DMS 273 treated with DMSO at 0.1 percent for 48 hours (cell line): ENCODE results near the gene CDRT4.

Source experiments
- DNase-seq: peaks from one replicate; lab custom pipeline; 2025; lab: John Stamatoyannopoulos, UW

Gene CDRT4

GRCh38 chr17:15492791-15493692, 25.6 kb upstream of the CDRT4 start:
- no peak for DNase-seq

GRCh38 chr17:15492186-15492585, 24.8 kb upstream of the CDRT4 start:
- DNase-seq, result no peak

- no peak for DNase-seq
Measured at GRCh38 chr17:15490634-15491261, 23.3 kb upstream of the CDRT4 start.

- no peak for DNase-seq
Measured at GRCh38 chr17:15488557-15488956, 21.1 kb upstream of the CDRT4 start.

GRCh38 chr17:15485045-15485444, 17.6 kb upstream of the CDRT4 start:
- DNase-seq, result no peak

GRCh38 chr17:15483431-15483830, 16.0 kb upstream of the CDRT4 start:
- DNase-seq, result no peak

- no peak for DNase-seq
Measured at GRCh38 chr17:15482476-15482875, 15.1 kb upstream of the CDRT4 start.

DNA sequence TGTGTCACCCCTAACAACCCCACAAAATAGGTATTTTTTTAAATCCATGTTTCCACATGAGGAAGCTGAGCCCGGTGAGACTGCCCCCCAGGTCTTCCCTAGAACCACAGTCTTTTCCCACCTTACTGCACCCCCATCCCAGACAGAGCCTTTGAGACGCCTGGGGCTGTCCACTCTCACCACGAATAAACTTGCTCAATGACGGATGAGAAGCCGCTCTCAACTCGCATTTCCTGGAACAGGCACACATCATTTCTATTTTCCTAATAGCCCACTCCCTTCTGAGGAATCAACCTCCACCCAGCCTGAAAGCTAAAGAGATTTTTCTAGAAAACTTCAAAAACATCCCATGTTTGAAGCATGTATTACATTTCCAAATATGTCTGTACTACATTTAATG, 14.1 kb upstream of the CDRT4 start:
- no peak for DNase-seq

DNA sequence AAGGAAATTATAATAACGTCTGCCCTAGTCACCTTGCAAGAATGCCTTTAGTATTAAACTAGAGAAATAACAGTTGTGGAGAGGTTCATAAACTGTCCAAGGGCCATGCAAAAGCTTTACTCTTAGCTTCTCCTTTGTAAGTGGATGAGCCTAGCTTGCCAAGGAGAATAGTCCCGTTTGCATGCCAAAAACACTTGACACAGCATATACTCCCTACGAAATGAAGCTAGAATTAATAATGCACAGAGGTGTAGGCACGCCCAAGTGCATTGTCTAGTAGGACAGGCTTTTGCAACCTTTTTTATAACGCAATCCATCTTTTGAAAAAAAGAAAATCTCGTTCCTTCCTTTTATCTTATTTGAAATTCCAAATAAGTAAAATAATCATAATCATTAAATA, 12.8 kb upstream of the CDRT4 start:
- no peak for DNase-seq

DNA sequence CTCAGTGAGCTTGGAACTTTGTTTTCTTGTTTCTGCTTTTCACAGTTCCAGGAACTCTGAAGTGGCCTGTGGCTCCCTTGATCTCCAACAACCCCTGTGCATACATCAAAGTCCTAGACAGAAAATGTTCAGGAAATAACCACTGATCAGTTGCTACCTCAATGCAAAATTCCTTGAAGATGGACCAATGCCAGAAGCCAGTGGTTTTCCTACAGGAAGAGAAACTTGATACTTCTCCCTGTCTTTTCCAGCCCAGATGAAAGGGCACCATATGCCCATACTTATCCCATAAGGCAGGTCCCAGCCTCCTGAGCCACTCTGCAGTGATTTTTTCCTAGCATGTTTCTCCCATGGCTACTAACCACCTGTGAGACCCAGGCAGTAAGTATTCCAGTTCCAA, 12.3 kb upstream of the CDRT4 start:
- DNase-seq, result peak; percentile 29

DNA sequence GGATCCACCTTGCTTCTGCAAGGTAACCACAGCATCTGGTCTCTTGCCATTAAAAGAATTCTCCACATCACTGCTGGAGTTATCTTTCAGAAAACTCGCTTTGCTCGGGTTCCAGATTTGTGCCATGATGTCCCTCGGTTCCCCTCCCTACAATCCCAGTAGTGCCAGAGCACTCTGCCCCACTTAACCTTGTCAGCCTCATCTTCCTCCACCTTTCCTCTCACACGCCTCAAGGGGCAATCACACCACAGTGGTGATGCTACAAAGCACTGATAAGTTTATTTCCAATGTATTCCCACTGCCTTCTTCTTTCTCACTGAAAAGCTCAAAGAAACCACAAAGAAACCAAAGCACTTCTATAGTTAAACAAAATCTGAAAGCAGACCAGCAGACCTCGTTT, 11.4 kb upstream of the CDRT4 start:
- DNase-seq, result no peak

DNA sequence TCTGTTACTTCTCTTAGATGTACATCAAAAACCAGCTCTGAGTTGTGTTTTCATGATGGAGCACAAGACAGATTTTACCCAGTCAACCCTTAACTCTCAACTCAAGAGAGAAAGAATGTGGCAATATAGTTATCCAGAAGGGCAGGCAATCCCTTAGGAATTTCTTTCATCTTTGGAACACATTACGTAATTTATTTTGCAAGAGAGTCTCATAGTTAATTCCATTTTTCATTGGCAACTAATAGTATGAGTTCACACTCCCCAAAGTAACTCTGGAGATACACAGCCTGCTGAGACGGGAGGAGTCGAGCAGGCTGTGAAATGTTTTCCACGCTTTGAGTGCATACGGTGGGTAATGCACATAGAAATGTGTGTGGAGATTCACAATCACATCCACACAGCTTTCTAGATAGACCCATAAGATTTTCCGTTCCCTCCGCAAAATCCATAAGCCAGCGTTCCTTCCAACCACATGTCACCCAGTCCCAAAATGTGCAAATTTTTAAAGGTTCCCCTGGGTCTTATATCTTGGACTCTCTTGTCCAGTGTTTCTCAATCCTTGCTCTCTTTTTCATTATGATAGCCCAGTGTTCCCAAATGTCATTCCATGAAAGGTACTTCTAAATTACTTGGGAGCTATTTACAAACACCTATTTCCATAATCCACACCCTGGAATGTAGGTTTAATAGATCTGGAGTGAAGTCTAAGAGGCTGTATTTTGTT, 8.4 kb upstream of the CDRT4 start:
- no peak for DNase-seq

DNA sequence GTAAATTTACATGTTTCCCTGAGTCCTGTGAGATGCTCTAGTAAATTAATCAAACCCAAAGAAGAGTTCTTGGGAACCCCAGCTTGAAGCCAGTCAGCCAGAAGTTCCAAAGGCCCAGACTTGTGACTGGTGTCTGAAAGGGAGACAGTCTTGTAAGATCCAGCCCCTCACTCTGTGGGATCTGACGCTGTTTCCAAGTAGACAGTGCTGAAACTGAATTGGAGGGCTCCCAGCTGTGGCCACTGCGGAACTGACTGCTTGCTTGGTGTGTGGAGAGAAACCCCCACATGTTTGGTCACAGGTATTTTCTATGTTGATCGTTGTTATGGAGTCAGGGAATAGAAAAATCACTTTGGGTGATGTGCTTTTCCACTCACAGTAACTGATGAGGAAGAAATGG, 5.5 kb upstream of the CDRT4 start:
- no peak for DNase-seq

DNA sequence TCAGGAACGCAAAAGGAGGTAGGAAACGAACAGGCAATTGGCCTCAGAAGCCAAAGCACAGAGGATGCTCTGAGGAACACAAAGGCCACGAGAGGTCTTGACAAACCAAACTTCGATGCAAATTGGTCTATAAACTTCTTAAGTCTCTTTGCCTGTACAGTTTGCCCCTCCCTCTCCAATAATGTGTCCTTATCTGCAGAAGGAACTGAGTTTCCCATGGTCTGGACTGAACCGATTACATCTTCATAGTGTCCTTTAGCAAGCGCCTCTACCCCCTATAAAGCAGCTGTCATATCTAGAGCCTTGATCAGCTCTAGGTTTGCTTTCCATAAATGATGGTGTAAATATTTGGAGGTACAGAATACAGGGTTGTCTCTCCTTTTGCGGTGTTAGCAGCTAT, 3.1 kb upstream of the CDRT4 start:
- no peak for DNase-seq

- no peak for DNase-seq
Measured at GRCh38 chr17:15469260-15469659, 1.8 kb upstream of the CDRT4 start.

- no peak for DNase-seq
Measured at GRCh38 chr17:15468126-15468525, 705 bp upstream of the CDRT4 start.

GRCh38 chr17:15466131-15466530, 1.3 kb downstream of the CDRT4 start:
- DNase-seq, result no peak

DNA sequence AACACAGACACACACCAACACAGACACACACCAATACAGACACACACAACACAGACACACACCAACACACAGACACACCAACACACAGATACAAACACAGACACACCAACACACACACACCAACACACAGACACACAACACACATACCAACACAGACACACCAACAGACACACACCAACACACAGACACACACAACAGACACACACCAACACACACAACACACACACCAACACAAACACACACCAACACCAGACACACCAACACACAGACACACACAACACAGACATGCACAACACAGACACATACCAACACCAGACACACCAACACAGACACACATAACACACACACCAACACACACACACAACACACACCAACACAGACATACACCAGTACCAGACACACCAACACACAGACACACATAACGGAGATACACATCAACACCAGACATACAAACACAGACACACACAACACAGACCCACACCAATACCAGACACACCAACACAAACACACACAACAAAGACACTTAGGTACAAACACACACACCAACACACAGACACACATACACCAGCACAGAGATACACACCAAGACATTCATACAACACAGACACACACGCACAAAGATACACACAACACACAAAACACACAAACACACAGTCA, 2.2 kb downstream of the CDRT4 start:
- no peak for DNase-seq

- no peak for DNase-seq
Measured at GRCh38 chr17:15464231-15464985, 3.0 kb downstream of the CDRT4 start.

DNA sequence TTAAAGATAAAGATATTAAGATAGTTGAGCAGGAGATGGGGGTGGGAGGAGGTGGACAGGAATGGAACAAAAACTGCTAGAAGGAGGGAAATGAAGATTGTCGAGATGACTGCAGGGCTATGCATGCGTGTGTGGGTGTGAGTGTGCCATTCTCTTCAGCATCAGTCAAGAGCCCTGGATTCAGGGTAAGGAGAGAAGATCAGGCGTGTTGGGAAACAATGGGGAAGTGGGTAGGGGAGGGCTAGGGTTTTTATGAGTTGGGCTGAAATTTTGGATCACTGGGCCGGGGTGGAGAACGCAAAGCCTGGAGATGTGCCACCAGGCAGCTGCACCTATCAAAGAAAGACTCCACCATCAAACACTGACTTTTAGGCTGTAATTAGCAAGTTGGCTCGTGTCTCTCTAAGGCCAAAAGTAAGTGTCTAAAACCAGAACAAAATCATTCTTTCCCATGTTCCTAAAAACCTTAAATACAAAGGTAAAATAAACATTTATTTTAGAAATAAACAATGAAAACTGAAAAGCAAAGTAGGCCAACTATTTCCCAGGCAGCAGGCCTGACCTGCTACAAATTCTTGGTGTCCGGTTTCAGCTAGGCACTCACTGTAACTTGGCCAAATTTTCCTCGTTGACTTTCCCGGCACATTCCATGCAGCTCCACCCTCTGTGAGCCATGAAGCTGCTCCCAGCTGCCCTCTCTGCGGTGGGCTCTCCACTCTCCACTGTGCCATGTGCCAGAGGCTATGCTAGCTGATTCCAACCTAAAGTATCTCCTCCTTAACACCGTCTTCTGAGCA, 4.2 kb downstream of the CDRT4 start:
- peak; percentile 6 for DNase-seq

- no peak for DNase-seq
Measured at GRCh38 chr17:15457723-15458094, 9.7 kb downstream of the CDRT4 start.
